Type B pancreatic cell (in vitro differentiated cells): ENCODE measurements around the gene PLD3. TPM values are rescaled to one million over a fixed set of nuclear protein-coding genes. Genes with fewer than 3 reads are reported as not detected.

Experiments
- DNase-seq: peaks from one replicate; pipeline ENCODE4 v3.0.0; 2021; ENCODE audit warnings: mixed read lengths; ENCODE audit not compliant: unreplicated experiment; ENCODE audit errors: extremely low spot score
- H3K27ac Mint-ChIP-seq: 2 replicates; pipeline ENCODE4 v1.8.0; 2021; ENCODE audit warnings: mild to moderate bottlenecking, mixed read lengths
- H3K27me3 Mint-ChIP-seq: 2 replicates; pipeline ENCODE4 v1.8.0; 2021; ENCODE audit warnings: mixed read lengths
- H3K36me3 Mint-ChIP-seq: 2 replicates; pipeline ENCODE4 v1.8.0; 2021; ENCODE audit warnings: mixed read lengths
- H3K4me1 Mint-ChIP-seq: one replicate; pipeline ENCODE4 v1.8.0; 2021; ENCODE audit warnings: mixed read lengths; ENCODE audit not compliant: unreplicated experiment
- H3K4me3 Mint-ChIP-seq: 2 replicates; pipeline ENCODE4 v1.8.0; 2021; ENCODE audit warnings: mild to moderate bottlenecking, mixed read lengths
- H3K9me3 Mint-ChIP-seq: 2 replicates; pipeline ENCODE4 v1.8.0; 2021; ENCODE audit warnings: mixed read lengths
- total RNA-seq: library from RNA; stranded (reverse); gene quantifications from 2 replicates; pipeline ENCODE4 v1.2.1, GENCODE V29; 2021; ENCODE audit warnings: low replicate concordance
- TF ChIP-seq, protein P1 (sequence below): fragments of 200-600 bp; sonication (generic); conservative IDR thresholded peaks from 2 replicates; pipeline ENCODE4 v1.5.0; 2021; ENCODE audit warnings: antibody characterized with exemption, mild to moderate bottlenecking

PLD3 gene
- total RNA-seq, 1 donor from 2014 or later, result 244 TPM

DNA sequence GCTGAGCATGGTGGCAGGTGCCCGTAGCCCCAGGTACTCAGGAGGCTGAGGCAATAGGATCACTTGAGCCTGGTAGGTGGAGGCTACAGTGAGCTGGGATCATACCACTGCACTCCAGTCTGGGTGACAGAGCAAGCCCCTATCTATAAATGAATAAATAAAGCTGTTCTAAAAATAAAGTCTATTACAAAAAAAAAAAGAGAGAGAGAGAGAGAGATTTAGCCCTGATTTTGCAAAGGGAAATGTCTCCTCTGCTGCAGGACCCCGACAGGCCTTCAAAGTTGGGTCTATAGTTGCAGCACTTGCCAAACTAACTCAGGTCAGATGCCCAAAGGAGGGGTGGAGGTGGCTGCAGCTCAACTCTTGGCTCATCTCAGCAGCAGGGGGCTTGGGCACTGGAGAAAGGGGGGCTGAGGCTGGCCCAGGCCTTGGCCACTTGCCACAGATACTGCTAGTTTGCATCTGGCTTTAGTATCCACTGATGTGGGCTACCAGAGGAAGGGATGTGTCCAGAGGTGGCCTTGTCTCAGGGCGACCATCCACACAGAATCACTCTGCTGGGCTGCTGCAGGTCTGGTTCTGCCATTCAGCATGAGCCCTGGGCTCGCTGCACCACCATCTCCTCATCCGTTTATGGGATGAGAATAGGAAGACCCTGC is 32.6 kb upstream of the PLD3 start:
- TF ChIP-seq, protein P1, sequence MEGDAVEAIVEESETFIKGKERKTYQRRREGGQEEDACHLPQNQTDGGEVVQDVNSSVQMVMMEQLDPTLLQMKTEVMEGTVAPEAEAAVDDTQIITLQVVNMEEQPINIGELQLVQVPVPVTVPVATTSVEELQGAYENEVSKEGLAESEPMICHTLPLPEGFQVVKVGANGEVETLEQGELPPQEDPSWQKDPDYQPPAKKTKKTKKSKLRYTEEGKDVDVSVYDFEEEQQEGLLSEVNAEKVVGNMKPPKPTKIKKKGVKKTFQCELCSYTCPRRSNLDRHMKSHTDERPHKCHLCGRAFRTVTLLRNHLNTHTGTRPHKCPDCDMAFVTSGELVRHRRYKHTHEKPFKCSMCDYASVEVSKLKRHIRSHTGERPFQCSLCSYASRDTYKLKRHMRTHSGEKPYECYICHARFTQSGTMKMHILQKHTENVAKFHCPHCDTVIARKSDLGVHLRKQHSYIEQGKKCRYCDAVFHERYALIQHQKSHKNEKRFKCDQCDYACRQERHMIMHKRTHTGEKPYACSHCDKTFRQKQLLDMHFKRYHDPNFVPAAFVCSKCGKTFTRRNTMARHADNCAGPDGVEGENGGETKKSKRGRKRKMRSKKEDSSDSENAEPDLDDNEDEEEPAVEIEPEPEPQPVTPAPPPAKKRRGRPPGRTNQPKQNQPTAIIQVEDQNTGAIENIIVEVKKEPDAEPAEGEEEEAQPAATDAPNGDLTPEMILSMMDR, result no peak
- Mint-ChIP-seq H3K27ac (no peak overlapping the region), H3K4me3 (no peak overlapping the region), H3K36me3 (peaks cover 14% of the 10 kb centered on the region), H3K27me3 (no peaks in the 10 kb centered on the region), H3K4me1 (peaks cover 3% of the 10 kb centered on the region), H3K9me3 (no peaks in the 10 kb centered on the region)
- DNase-seq, result no peak

DNA sequence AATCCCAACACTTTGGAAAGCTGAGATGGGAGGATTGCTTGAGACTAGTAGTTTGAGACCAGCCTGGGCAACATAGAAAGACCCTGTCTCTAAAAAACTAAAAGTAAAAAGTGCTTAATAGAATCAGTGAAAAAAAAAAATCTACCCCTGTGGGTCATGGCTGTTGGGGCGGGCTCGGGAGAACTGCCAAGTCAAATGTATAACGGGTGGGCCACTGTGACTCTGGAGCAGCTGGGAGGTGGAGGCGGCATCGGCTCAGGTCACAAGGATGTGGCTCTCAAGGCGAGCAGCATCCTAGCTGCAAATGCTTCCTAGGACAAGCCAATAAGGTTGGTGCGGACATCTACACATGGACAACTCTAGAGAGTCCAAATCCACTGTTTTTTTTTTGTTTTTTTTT is 31.2 kb upstream of the PLD3 start:
- H3K36me3 Mint-ChIP-seq, result peaks cover 14% of the 10 kb centered on the region
- no peaks in the 10 kb centered on the region for H3K9me3 Mint-ChIP-seq
- H3K4me3 Mint-ChIP-seq, result no peak overlapping the region
- no peaks in the 10 kb centered on the region for H3K27me3 Mint-ChIP-seq
- TF ChIP-seq, protein P1, result no peak
- peaks cover 3% of the 10 kb centered on the region for H3K4me1 Mint-ChIP-seq
- H3K27ac Mint-ChIP-seq, result no peak overlapping the region
- no peak for DNase-seq

DNA sequence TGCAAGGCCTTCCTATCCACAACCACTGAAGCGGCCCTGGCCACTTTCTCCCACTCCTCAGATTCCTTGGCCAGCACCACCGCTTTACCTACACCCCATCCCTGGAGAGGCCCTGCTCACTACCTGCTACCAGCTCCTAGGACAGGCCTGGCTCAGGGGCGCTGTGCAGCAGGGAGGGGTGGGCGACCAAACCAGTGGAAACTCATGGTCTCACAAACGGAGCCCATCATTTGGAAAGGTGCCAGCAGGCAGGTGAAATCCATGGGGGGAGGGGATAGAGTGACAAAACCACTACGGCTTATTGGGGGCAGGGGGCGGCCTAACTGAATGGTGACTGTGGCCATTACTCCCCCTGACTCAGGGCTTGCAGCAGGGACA is 27.9 kb upstream of the PLD3 start:
- no peak for DNase-seq
- Mint-ChIP-seq H3K27me3 (no peaks in the 10 kb centered on the region), H3K36me3 (peaks cover 28% of the 10 kb centered on the region), H3K27ac (no peak overlapping the region), H3K9me3 (no peaks in the 10 kb centered on the region), H3K4me3 (no peak overlapping the region), H3K4me1 (peaks cover 3% of the 10 kb centered on the region)
- TF ChIP-seq, protein P1, result no peak

DNA sequence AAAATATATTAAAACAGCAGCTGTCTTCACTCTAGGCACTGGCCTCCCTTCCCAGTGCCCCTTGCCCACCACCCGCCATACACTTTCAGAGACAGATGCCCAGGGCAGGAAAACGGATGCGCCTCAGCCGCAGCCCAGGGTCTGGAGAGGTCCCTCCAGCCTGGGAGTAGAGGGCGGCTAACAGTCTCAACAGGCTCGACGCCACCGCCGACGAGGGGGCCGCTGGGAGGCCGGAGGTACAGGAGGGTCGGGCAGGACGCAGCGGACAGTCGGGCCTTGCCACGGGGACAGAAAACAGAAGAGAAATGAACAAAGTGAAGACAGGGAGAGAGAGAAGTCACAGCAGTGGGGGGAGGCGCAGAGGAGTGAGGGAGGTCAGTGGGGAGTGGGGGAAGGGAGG is 27.4 kb upstream of the PLD3 start:
- no peaks in the 10 kb centered on the region for H3K27me3 Mint-ChIP-seq
- DNase-seq, result no peak
- H3K4me3 Mint-ChIP-seq, result no peak overlapping the region
- H3K9me3 Mint-ChIP-seq, result no peaks in the 10 kb centered on the region
- peaks cover 3% of the 10 kb centered on the region for H3K4me1 Mint-ChIP-seq
- peaks cover 32% of the 10 kb centered on the region for H3K36me3 Mint-ChIP-seq
- TF ChIP-seq, protein P1, result no peak
- H3K27ac Mint-ChIP-seq, result no peak overlapping the region

DNA sequence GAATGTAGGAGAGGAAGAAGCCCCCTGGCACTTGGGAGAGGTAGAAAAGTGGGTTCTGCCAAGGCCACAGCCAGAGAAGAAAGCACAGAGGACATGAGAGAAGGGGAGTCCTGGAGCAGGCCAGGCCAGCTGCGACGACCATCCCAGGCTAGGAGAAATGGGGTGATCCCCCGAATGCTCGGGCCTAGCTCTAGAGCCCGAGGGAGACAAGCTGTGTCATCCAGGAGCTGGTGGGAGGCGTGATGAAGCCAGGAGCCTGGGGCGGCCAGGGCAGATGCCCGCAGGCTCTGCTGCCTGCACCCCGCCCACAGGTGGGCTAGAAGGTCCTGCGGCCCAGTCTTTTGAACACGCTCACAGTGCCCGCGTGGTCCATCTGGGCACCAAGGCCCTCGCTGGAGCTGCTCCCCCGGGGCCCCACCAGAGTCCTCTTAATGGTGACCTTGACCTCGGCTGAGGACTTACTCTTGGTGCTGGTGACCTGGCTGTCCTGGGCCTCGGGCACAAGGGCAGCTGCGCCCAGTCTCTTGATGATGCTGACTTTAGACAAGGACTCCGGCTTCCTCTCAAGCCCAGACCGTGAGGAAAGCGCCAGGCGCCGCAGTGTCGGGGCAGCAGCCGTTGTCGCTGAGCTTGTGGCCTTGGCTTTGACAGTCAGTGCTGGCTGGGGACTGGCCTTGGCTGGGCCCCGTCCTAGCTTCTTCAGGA is 26.8 kb upstream of the PLD3 start:
- Mint-ChIP-seq H3K9me3 (no peaks in the 10 kb centered on the region), H3K4me3 (no peak overlapping the region), H3K36me3 (peaks cover 28% of the 10 kb centered on the region), H3K27me3 (no peaks in the 10 kb centered on the region), H3K27ac (no peak overlapping the region), H3K4me1 (peaks cover 3% of the 10 kb centered on the region)
- DNase-seq, result no peak
- TF ChIP-seq, protein P1, result no peak
